GM18526 (cell line): ENCODE data around the gene EBP.

Experiments used
- POLR2A ChIP-seq: IDR thresholded peaks from 3 replicates; pipeline ENCODE4 v1.6.1; 2011; ENCODE audit not compliant: insufficient read length; ENCODE audit errors: extremely low read depth

Gene EBP

DNA sequence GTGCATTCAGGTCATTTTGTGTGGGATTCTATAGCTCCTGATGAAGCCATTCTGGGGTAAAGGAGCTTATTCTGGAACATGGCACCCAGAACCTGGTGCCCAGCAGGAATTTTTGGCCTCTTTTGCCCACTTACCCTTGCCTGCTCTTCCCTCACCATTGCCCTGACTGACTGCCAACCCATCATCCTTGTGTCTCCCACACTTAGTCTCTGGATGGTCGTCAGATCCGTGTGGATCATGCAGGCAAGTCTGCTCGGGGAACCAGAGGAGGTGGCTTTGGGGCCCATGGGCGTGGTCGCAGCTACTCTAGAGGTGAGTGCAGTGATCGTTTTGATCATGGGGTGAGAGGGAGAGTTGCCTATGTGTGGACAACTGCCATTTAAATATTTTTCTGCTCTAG, 54.5 kb downstream of the EBP start:
- no peak for TF ChIP-seq POLR2A
